ENCODE measurements around the gene POLA1.

The POLA1 gene

GRCh38 chrX:24963823-24964222 is 270.1 kb downstream of the POLA1 start:
- Histone ChIP-seq H3K36me3 (replicated peaks; ENCODE audit: insufficient read depth, low read length) (no peaks in the 10 kb centered on the region), H3K27ac (ENCODE audit: low read length) (no peak overlapping the region), H4K20me1 (ENCODE audit: insufficient read depth, low read length) (no peaks in the 10 kb centered on the region), H3K4me2 (ENCODE audit: low read depth, low read length) (no peak overlapping the region), H2AFZ (ENCODE audit: low read length) (no peak overlapping the region), H3K9ac (ENCODE audit: low read length) (no peak overlapping the region), H3K79me2 (ENCODE audit: low read length) (no peaks in the 10 kb centered on the region), H3K27me3 (replicated peaks; ENCODE audit: insufficient read depth, low read length) (no peaks in the 10 kb centered on the region), H3K9me2 (replicated peaks; ENCODE audit: insufficient read depth, low read length) (no peaks in the 10 kb centered on the region), H3K9me3 (replicated peaks; ENCODE audit: insufficient read depth, low read length) (no peaks in the 10 kb centered on the region), H3K4me3 (ENCODE audit: low read length) (no peak overlapping the region), H3K4me1 (ENCODE audit: low read length) (no peaks in the 10 kb centered on the region), H3F3A (ENCODE audit: insufficient read depth, low read length) (no peaks in the 10 kb centered on the region)
- no peak for DNase-seq
- TF ChIP-seq EZH2 (optimal IDR thresholded peaks at IDR 0.05; ENCODE audit: low read depth, low read length) (no peak), CTCF (IDR thresholded peaks at IDR 0.05; ENCODE audit: low read length) (no peak), EZH2phosphoT487 (IDR thresholded peaks at IDR 0.05; ENCODE audit: low read length) (no peak)

GRCh38 chrX:24965372-24965771 is 271.7 kb downstream of the POLA1 start:
- Histone ChIP-seq H3F3A (ENCODE audit: insufficient read depth, low read length) (no peaks in the 10 kb centered on the region), H3K4me1 (ENCODE audit: low read length) (no peaks in the 10 kb centered on the region), H3K4me2 (ENCODE audit: low read depth, low read length) (no peak overlapping the region), H3K27me3 (replicated peaks; ENCODE audit: insufficient read depth, low read length) (no peaks in the 10 kb centered on the region), H3K36me3 (replicated peaks; ENCODE audit: insufficient read depth, low read length) (no peaks in the 10 kb centered on the region), H3K9ac (ENCODE audit: low read length) (no peak overlapping the region), H4K20me1 (ENCODE audit: insufficient read depth, low read length) (no peaks in the 10 kb centered on the region), H2AFZ (ENCODE audit: low read length) (no peak overlapping the region), H3K27ac (ENCODE audit: low read length) (no peak overlapping the region), H3K9me3 (replicated peaks; ENCODE audit: insufficient read depth, low read length) (no peaks in the 10 kb centered on the region), H3K9me2 (replicated peaks; ENCODE audit: insufficient read depth, low read length) (no peaks in the 10 kb centered on the region), H3K79me2 (ENCODE audit: low read length) (no peaks in the 10 kb centered on the region), H3K4me3 (ENCODE audit: low read length) (no peak overlapping the region)
- no peak for DNase-seq
- TF ChIP-seq CTCF (IDR thresholded peaks at IDR 0.05; ENCODE audit: low read length) (no peak), EZH2phosphoT487 (IDR thresholded peaks at IDR 0.05; ENCODE audit: low read length) (no peak), EZH2 (optimal IDR thresholded peaks at IDR 0.05; ENCODE audit: low read depth, low read length) (no peak)

GRCh38 chrX:24969812-24970211 is 276.1 kb downstream of the POLA1 start:
- DNase-seq: no peak
- H3K27me3 ChIP-seq (replicated peaks; ENCODE audit: insufficient read depth, low read length): no peaks in the 10 kb centered on the region
- H3K27ac ChIP-seq (ENCODE audit: low read length): no peak overlapping the region
- H3K4me2 ChIP-seq (ENCODE audit: low read depth, low read length): no peak overlapping the region
- H3K9me3 ChIP-seq (replicated peaks; ENCODE audit: insufficient read depth, low read length): no peaks in the 10 kb centered on the region
- H3K36me3 ChIP-seq (replicated peaks; ENCODE audit: insufficient read depth, low read length): no peaks in the 10 kb centered on the region
- no peak for TF ChIP-seq EZH2phosphoT487 (IDR thresholded peaks at IDR 0.05; ENCODE audit: low read length)
- TF ChIP-seq EZH2 (optimal IDR thresholded peaks at IDR 0.05; ENCODE audit: low read depth, low read length): no peak
- no peak for TF ChIP-seq CTCF (IDR thresholded peaks at IDR 0.05; ENCODE audit: low read length)
- H3K79me2 ChIP-seq (ENCODE audit: low read length): no peaks in the 10 kb centered on the region
- no peaks in the 10 kb centered on the region for H3F3A ChIP-seq (ENCODE audit: insufficient read depth, low read length)
- no peak overlapping the region for H3K9ac ChIP-seq (ENCODE audit: low read length)
- H3K4me3 ChIP-seq (ENCODE audit: low read length): no peak overlapping the region
- no peaks in the 10 kb centered on the region for H3K9me2 ChIP-seq (replicated peaks; ENCODE audit: insufficient read depth, low read length)
- no peaks in the 10 kb centered on the region for H4K20me1 ChIP-seq (ENCODE audit: insufficient read depth, low read length)
- H2AFZ ChIP-seq (ENCODE audit: low read length): no peak overlapping the region
- no peaks in the 10 kb centered on the region for H3K4me1 ChIP-seq (ENCODE audit: low read length)

Measured in MM.1S (cell line).